ENCODE measurements around the gene SLC34A3.

The SLC34A3 gene

GRCh38 chr9:137230705-137231371 is at the start of gene SLC34A3:
Gene SLC34A3 (plus strand): TSS chr9:137230901. CDS start chr9:137231703, 802 bp downstream.
- no peak for DNase-seq (ENCODE audit: low spot score)

- DNase-seq (ENCODE audit: low spot score): no peak
These were observed 49.0 kb upstream of the SLC34A3 start for GRCh38 chr9:137181680-137182079.

- DNase-seq (ENCODE audit: low spot score): no peak
These were observed 47.9 kb upstream of the SLC34A3 start for GRCh38 chr9:137182836-137183235.

GRCh38 chr9:137183980-137184595 is 46.6 kb upstream of the SLC34A3 start:
- no peak for DNase-seq (ENCODE audit: low spot score)

GRCh38 chr9:137184881-137185660 is 45.6 kb upstream of the SLC34A3 start:
- DNase-seq (ENCODE audit: low spot score): no peak

- no peak for DNase-seq (ENCODE audit: low spot score)
These were observed 44.8 kb upstream of the SLC34A3 start for GRCh38 chr9:137185921-137186320.

GRCh38 chr9:137186385-137186784 is 44.3 kb upstream of the SLC34A3 start:
- DNase-seq (ENCODE audit: low spot score): no peak

- no peak for DNase-seq (ENCODE audit: low spot score)
These were observed 43.3 kb upstream of the SLC34A3 start for GRCh38 chr9:137187386-137187785.

- DNase-seq (ENCODE audit: low spot score): no peak
These were observed 42.6 kb upstream of the SLC34A3 start for GRCh38 chr9:137188086-137188489.

GRCh38 chr9:137188490-137189296 is 42.0 kb upstream of the SLC34A3 start, which contains the start of the genes ANAPC2 and SSNA1:
Gene ANAPC2 (minus strand): TSS chr9:137188560. CDS start chr9:137188532, 28 bp downstream.
Gene SSNA1 (plus strand): TSS chr9:137188676. CDS start chr9:137188727, 51 bp downstream.
- DNase-seq (ENCODE audit: low spot score): peak; percentile 85

- no peak for DNase-seq (ENCODE audit: low spot score)
These were observed 41.1 kb upstream of the SLC34A3 start for GRCh38 chr9:137189297-137190295.

- DNase-seq (ENCODE audit: low spot score): no peak
These were observed 40.3 kb upstream of the SLC34A3 start for GRCh38 chr9:137190315-137190856.

GRCh38 chr9:137191245-137191644 is 39.5 kb upstream of the SLC34A3 start:
- no peak for DNase-seq (ENCODE audit: low spot score)

- peak; percentile 33 for DNase-seq (ENCODE audit: low spot score)
These were observed 38.8 kb upstream of the SLC34A3 start for GRCh38 chr9:137191691-137192447.

GRCh38 chr9:137192448-137192780 is 38.3 kb upstream of the SLC34A3 start:
- no peak for DNase-seq (ENCODE audit: low spot score)

- no peak for DNase-seq (ENCODE audit: low spot score)
These were observed 37.8 kb upstream of the SLC34A3 start for GRCh38 chr9:137192859-137193258.

GRCh38 chr9:137193771-137194170 is 36.9 kb upstream of the SLC34A3 start:
- DNase-seq (ENCODE audit: low spot score): no peak

- DNase-seq (ENCODE audit: low spot score): no peak
These were observed 36.3 kb upstream of the SLC34A3 start for GRCh38 chr9:137194388-137194787.

- no peak for DNase-seq (ENCODE audit: low spot score)
These were observed 35.8 kb upstream of the SLC34A3 start for GRCh38 chr9:137194909-137195308.
